Measurements from ENCODE around the gene PSMB5. TPM values are rescaled to one million over a fixed set of nuclear protein-coding genes. Genes with fewer than 3 reads are reported as not detected.

PSMB5 gene
- total and polyA plus RNA-seq, 9 of the 15 experiments (the other 6 are each of a cell fraction or from before 2014, with no cell fraction given) = 198 to 1,870 (median 269) TPM

GRCh38 chr14:22976620-22977433, 57.9 kb downstream of the PSMB5 start:
- ATAC-seq = peak; percentile 48
- H3K79me2 ChIP-seq (ENCODE audit: control insufficient read depth, insufficient read depth, low read length) = no peaks in the 10 kb centered on the region
- intact Hi-C loops (cut with micrococcal nuclease) (no loop called here), in situ Hi-C loops (cut with MboI) (loop anchor here (5.0 kb wide), 1 partner anchor 75 kb away; no protein-coding TSS in a partner anchor)
- H3K36me3 ChIP-seq (ENCODE audit: control insufficient read depth, insufficient read depth, low read length) = no peaks in the 10 kb centered on the region
- peaks cover 25 to 35% of the 10 kb centered on the region in 2 experiments for H3K4me1 ChIP-seq (replicated peaks in 1 of 2; ENCODE audit: control insufficient read depth in 2 of 2, insufficient read depth in 2 of 2, low read length in 2 of 2)
- no peaks in the 10 kb centered on the region for H3K9me3 ChIP-seq (replicated peaks; ENCODE audit: control insufficient read depth, insufficient read depth, low read depth, low read length)
- no peak overlapping the region for H2AFZ ChIP-seq (ENCODE audit: low read depth, low read length)
- H3K4me2 ChIP-seq (ENCODE audit: insufficient read depth, low read length) = peak overlapping the region; percentile 25; the same call in 1 of the 2 replicates
- WGBS (ENCODE audit: insufficient coverage, low coverage, missing lambda C conversion rate) = 31% methylated on average over 6 of the region's 6 CpGs
- CTCF ChIA-PET (ENCODE audit: low intra/inter-chr PET ratio) = no interaction called here
- no peaks in the 10 kb centered on the region for H3K9me1 ChIP-seq (ENCODE audit: control insufficient read depth, insufficient read depth, low read length)
- H3K4me3 ChIP-seq = no peak overlapping the region
- no peaks in the 10 kb centered on the region for H4K20me1 ChIP-seq (replicated peaks; ENCODE audit: control insufficient read depth, insufficient read depth, low read length)
- BruUV-seq (replicated peaks) = no TSS peak
- peak in 2 of 4 experiments; percentile 43 to 47 for DNase-seq (ENCODE audit: extremely low read depth in 1 of 4, low spot score in 3 of 4)
- FAIRE-seq = peak; percentile 57
- peak overlapping the region in 1 of 2 experiments; percentile 77; a peak in 1 of 4 replicates for H3K9ac ChIP-seq (ENCODE audit: insufficient read depth in 1 of 2, low read depth in 2 of 2, low read length in 2 of 2)
- no peaks in the 10 kb centered on the region for H3K27me3 ChIP-seq (ENCODE audit: control insufficient read depth in 2 of 2, insufficient read depth in 2 of 2, low read length in 2 of 2)
- H3K27ac ChIP-seq (ENCODE audit: extremely low read depth, low read depth, low read length) = no peak overlapping the region
- POLR2A ChIA-PET = interaction anchor here (0.7 to 1.4 kb wide), 7 partner anchors 8 to 118 kb away, joined by 3 to 7 read pairs (median 4); partner anchors contain the start of gene ACIN1
- TF ChIP-seq EWSR1 (IDR thresholded peaks at IDR 0.05; ENCODE audit: borderline replicate concordance, low read depth, partially characterized antibody) = no peak
- TF ChIP-seq HMG20B (CRISPR knock-in tag; IDR thresholded peaks at IDR 0.05) = no peak
- no peak for TF ChIP-seq CBX5 (IDR thresholded peaks at IDR 0.05; ENCODE audit: borderline replicate concordance, low read depth)
- TF ChIP-seq POLR2B (IDR thresholded peaks at IDR 0.05; ENCODE audit: low read depth, partially characterized antibody) = no peak
- no peak for TF ChIP-seq ELF2 (CRISPR knock-in tag; IDR thresholded peaks at IDR 0.05)
- TF ChIP-seq ATF4 (CRISPR knock-in tag; IDR thresholded peaks at IDR 0.05) = 0 out of 2 replicates have a peak, but pooled peaks have one; percentile 37
- TF ChIP-seq SPI1 (IDR thresholded peaks at IDR 0.05; ENCODE audit: borderline replicate concordance, low read depth, low read length) = peak; percentile 13; the same call in 1 of the 2 replicates
- no peak for TF ChIP-seq MCM7 (IDR thresholded peaks at IDR 0.05)
- no peak for TF ChIP-seq TAF15 (IDR thresholded peaks at IDR 0.05; ENCODE audit: low read depth, low read length)
- no peak for TF ChIP-seq PHF8 (IDR thresholded peaks at IDR 0.05; ENCODE audit: borderline replicate concordance, low read length)
- no peak for TF ChIP-seq RBM14 (IDR thresholded peaks at IDR 0.05; ENCODE audit: borderline replicate concordance, insufficient read depth, low read depth, low read length)
- no peak for TF ChIP-seq SRSF1 (IDR thresholded peaks at IDR 0.05; ENCODE audit: low read depth, low read length)
- no peak for TF ChIP-seq JUNB (CRISPR knock-in tag; conservative IDR thresholded peaks at IDR 0.05)
- no peak for TF ChIP-seq PATZ1 (CRISPR knock-in tag; IDR thresholded peaks at IDR 0.05; ENCODE audit: borderline replicate concordance)
- peak; percentile 80 for TF ChIP-seq NFIC (IDR thresholded peaks at IDR 0.05)
